Measurements from ENCODE around the gene CRK. TPM values are rescaled to one million over a fixed set of nuclear protein-coding genes. Genes with fewer than 3 reads are reported as not detected.

Gene CRK
- polyA plus RNA-seq, 3 donors = 15.8 to 62.3 (median 45.5) TPM

- WGBS, 3 donors = 2% methylated on average over 33 to 72 of the region's 72 CpGs
- H3K27ac ChIP-seq (ENCODE audit: low read depth, low read length) = peak overlapping the region; percentile 78
These were observed 32.1 kb upstream of the CRK start for GRCh38 chr17:1487939-1488825.

- no peak overlapping the region for H3K27ac ChIP-seq (ENCODE audit: low read depth, low read length)
- 13 to 37% (median 15%) methylated on average over 60 to 74 of the region's 74 CpGs for WGBS, 3 donors
These were observed 31.0 kb upstream of the CRK start for GRCh38 chr17:1486802-1487695.

GRCh38 chr17:1485423-1486376 is 29.7 kb upstream of the CRK start:
- H3K27ac ChIP-seq (ENCODE audit: low read depth, low read length) = peak overlapping the region; percentile 87
- WGBS, 3 donors = 1 to 3% (median 2%) methylated on average over 79 to 126 of the region's 127 CpGs

GRCh38 chr17:1484676-1485422 is 28.8 kb upstream of the CRK start:
- H3K27ac ChIP-seq (ENCODE audit: low read depth, low read length) = peak overlapping the region; percentile 87
- WGBS, 3 donors = 5 to 8% (median 6%) methylated on average over 18 to 19 of the region's 19 CpGs

GRCh38 chr17:1484060-1484535 is 28.1 kb upstream of the CRK start:
- WGBS, 3 donors = 76 to 93% (median 89%) methylated on average over 29 of the region's 29 CpGs
- no peak overlapping the region for H3K27ac ChIP-seq (ENCODE audit: low read depth, low read length)

GRCh38 chr17:1482680-1483079 is 26.6 kb upstream of the CRK start:
- no peak overlapping the region for H3K27ac ChIP-seq (ENCODE audit: low read depth, low read length)
- 73 to 82% (median 76%) methylated on average over 19 to 20 of the region's 20 CpGs for WGBS, 3 donors

- no peak overlapping the region for H3K27ac ChIP-seq (ENCODE audit: low read depth, low read length)
- WGBS, 3 donors = 65 to 79% (median 71%) methylated on average over 11 of the region's 11 CpGs
These were observed 25.7 kb upstream of the CRK start for GRCh38 chr17:1481736-1482135.

GRCh38 chr17:1480747-1481465 is 24.9 kb upstream of the CRK start:
- no peak overlapping the region for H3K27ac ChIP-seq (ENCODE audit: low read depth, low read length)
- 81 to 87% (median 83%) methylated on average over 18 of the region's 18 CpGs for WGBS, 3 donors

- WGBS, 3 donors = 92 to 95% (median 92%) methylated on average over 25 to 26 of the region's 26 CpGs
- no peak overlapping the region for H3K27ac ChIP-seq (ENCODE audit: low read depth, low read length)
These were observed 22.4 kb upstream of the CRK start for GRCh38 chr17:1478418-1478817.

GRCh38 chr17:1475321-1475854 is 19.4 kb upstream of the CRK start:
- no peak overlapping the region for H3K27ac ChIP-seq (ENCODE audit: low read depth, low read length)
- WGBS, 3 donors = 61 to 81% (median 70%) methylated on average over 15 of the region's 15 CpGs

- WGBS, 3 donors = 76 to 80% (median 80%) methylated on average over 27 to 31 of the region's 31 CpGs
- no peak overlapping the region for H3K27ac ChIP-seq (ENCODE audit: low read depth, low read length)
These were observed 18.6 kb upstream of the CRK start for GRCh38 chr17:1474402-1475189.

GRCh38 chr17:1473841-1474240 is 17.8 kb upstream of the CRK start:
- no peak overlapping the region for H3K27ac ChIP-seq (ENCODE audit: low read depth, low read length)
- 85 to 88% (median 86%) methylated on average over 10 of the region's 10 CpGs for WGBS, 3 donors

- no peak overlapping the region for H3K27ac ChIP-seq (ENCODE audit: low read depth, low read length)
These were observed 17.1 kb upstream of the CRK start for GRCh38 chr17:1473170-1473569.

GRCh38 chr17:1471911-1472821 is 16.1 kb upstream of the CRK start:
- no peak overlapping the region for H3K27ac ChIP-seq (ENCODE audit: low read depth, low read length)
- 87 to 90% (median 88%) methylated on average over 40 to 42 of the region's 42 CpGs for WGBS, 3 donors

More at GRCh38 chr17:1473170-1473569, 17.1 kb upstream of the CRK start:
- WGBS, 3 donors = 58 to 76% (median 66%) methylated on average over 11 of the region's 11 CpGs

- WGBS, 3 donors = 93 to 97% (median 94%) methylated on average over 15 of the region's 15 CpGs
- no peak overlapping the region for H3K27ac ChIP-seq (ENCODE audit: low read depth, low read length)
These were observed 15.5 kb upstream of the CRK start for GRCh38 chr17:1471490-1471889.
